Measurements from ENCODE around the gene TMEM150B. TPM values are rescaled to one million over a fixed set of nuclear protein-coding genes. Genes with fewer than 3 reads are reported as not detected.

TMEM150B gene
- polyA plus RNA-seq, 1 of the 3 experiments (the other 2 are of a cell fraction) = not detected

GRCh38 chr19:55310498-55310897 is 14.6 kb downstream of the TMEM150B start (continued):
- no peak for TF ChIP-seq MXI1 (IDR thresholded peaks at IDR 0.05; ENCODE audit: low read depth, low read length)

- H4K20me1 ChIP-seq (ENCODE audit: insufficient read depth) = no peaks in the 10 kb centered on the region
- TF ChIP-seq IRF3 (IDR thresholded peaks at IDR 0.05; ENCODE audit: low read depth, low read length) (no peak), FOXM1 (IDR thresholded peaks at IDR 0.05; ENCODE audit: low read depth) (no peak), USF2 (IDR thresholded peaks at IDR 0.05; ENCODE audit: borderline replicate concordance, low read depth, low read length) (no peak), PBX3 (IDR thresholded peaks at IDR 0.05) (no peak), RXRA (IDR thresholded peaks at IDR 0.05; ENCODE audit: borderline replicate concordance, low read depth) (no peak), MAX (IDR thresholded peaks at IDR 0.05; ENCODE audit: low read depth) (no peak), MXI1 (IDR thresholded peaks at IDR 0.05; ENCODE audit: low read depth, low read length) (no peak), RFX5 (IDR thresholded peaks at IDR 0.05; ENCODE audit: low read length) (no peak), TCF12 (IDR thresholded peaks at IDR 0.05) (no peak), YY1 (IDR thresholded peaks at IDR 0.05; ENCODE audit: low read depth) (no peak), MEF2A (IDR thresholded peaks at IDR 0.05; ENCODE audit: borderline replicate concordance, low read depth) (no peak), EP300 (IDR thresholded peaks at IDR 0.05; ENCODE audit: borderline replicate concordance in 1 of 2, low read depth in 1 of 2, low read length in 1 of 2) (no peak), SIN3A (IDR thresholded peaks at IDR 0.05; ENCODE audit: borderline replicate concordance, low read depth, low read length) (no peak), REST (IDR thresholded peaks at IDR 0.05; ENCODE audit: low read depth, low read length) (no peak), CTCF (IDR thresholded peaks at IDR 0.05) (no peak), JUND (IDR thresholded peaks at IDR 0.05) (no peak), USF1 (IDR thresholded peaks at IDR 0.05; ENCODE audit: borderline replicate concordance, low read depth) (no peak)
- no peak overlapping the region for H3K27ac ChIP-seq (ENCODE audit: low read depth in 2 of 2, low read length in 1 of 2)
- H3K4me3 ChIP-seq (ENCODE audit: low read depth in 2 of 2, low read length in 1 of 2) = no peak overlapping the region
- H3K9ac ChIP-seq = no peak overlapping the region
- peaks cover 29 to 30% of the 10 kb centered on the region in 2 experiments for H3K36me3 ChIP-seq (replicated peaks in 1 of 2; ENCODE audit: control insufficient read depth in 1 of 2, insufficient read depth in 2 of 2, low read length in 1 of 2)
- H3F3A ChIP-seq (replicated peaks; ENCODE audit: insufficient read depth) = no peaks in the 10 kb centered on the region
- H3K9me2 ChIP-seq = no peaks in the 10 kb centered on the region
- H3K4me1 ChIP-seq (ENCODE audit: control insufficient read depth in 1 of 2, insufficient read depth in 2 of 2, low read depth in 1 of 2, low read length in 1 of 2) = no peaks in the 10 kb centered on the region
- H3K9me3 ChIP-seq = no peaks in the 10 kb centered on the region
- no peaks in the 10 kb centered on the region for H3K27me3 ChIP-seq (ENCODE audit: insufficient read depth)
- no peaks in the 10 kb centered on the region for H3K79me2 ChIP-seq (ENCODE audit: insufficient read depth)
- H3K4me2 ChIP-seq = no peak overlapping the region
- no peak overlapping the region for H2AFZ ChIP-seq (ENCODE audit: low read depth)
- 90% methylated on average over 5 of the region's 5 CpGs for WGBS (ENCODE audit: low lambda C conversion rate)
- ChIA-PET POLR2A (interaction anchor here (1.4 to 1.5 kb wide), 2 partner anchors 8 to 12 kb away, joined by 3 to 4 read pairs; no protein-coding TSS in a partner anchor), CTCF (interaction anchor here (1.2 kb wide), 1 partner anchor 8 kb away, joined by 6 read pairs; no protein-coding TSS in a partner anchor)
- DNase-seq = no peak
Observed at GRCh38 chr19:55309448-55309847, 15.7 kb downstream of the TMEM150B start.
